Right cardiac atrium (tissue), 5 donors: ENCODE data around the gene LMF1. TPM values are rescaled to one million over a fixed set of nuclear protein-coding genes. Genes with fewer than 3 reads are reported as not detected.
"Not testable (repeated sequence)": the region's sequence is repeated elsewhere in the genome, so short reads cannot be mapped to it uniquely, and the experiment has no call there.

ENCODE experiments used
- ATAC-seq, 2 donors: fragments of 200-7000 bp; cut with Tn5 transposase; one replicate each; pipeline versions ENCODE4 v1.8.0 to v1.9.1; 2020; ENCODE audit warnings: moderate library complexity in 2 of 2, mild to moderate bottlenecking in 1 of 2
- DNase-seq, 3 donors: peaks; one replicate each; pipeline ENCODE4 v3.0.0-alpha.2; 2020
- H3K27ac ChIP-seq: one replicate; pipeline ENCODE4 v1.5.1; 2013; ENCODE audit warnings: mild to moderate bottlenecking, low read length, control low read depth, moderate library complexity
- H3K27me3 ChIP-seq: one replicate; pipeline ENCODE4 v1.6.1; 2013; ENCODE audit not compliant: control insufficient read depth, insufficient read depth
- H3K4me1 ChIP-seq: one replicate; pipeline ENCODE4 v1.6.1; 2013; ENCODE audit warnings: low read length; ENCODE audit not compliant: control insufficient read depth, insufficient read depth
- H3K4me3 ChIP-seq: one replicate; pipeline ENCODE4 v1.5.1; 2013; ENCODE audit warnings: low read length, control low read depth
- H3K9me3 ChIP-seq: one replicate; pipeline ENCODE4 v1.6.1; 2013; ENCODE audit warnings: low read length; ENCODE audit not compliant: control insufficient read depth
- WGBS: extraction: QIAGEN DNeasy Blood & Tissue Kit; methylation state at CpG from one replicate; pipeline ENCODE4 v1.1.7; 2013; 5-methylcytosine and 5-hydroxymethylcytosine counted together
- intact Hi-C, 4 donors: fragments of 100-400 bp; cut with DNase I; formaldehyde crosslinking; loops; one replicate each; pipeline versions ENCODE4 v1.11.0 to v1.14.0; 2022 to 2023
- polyA plus RNA-seq: library from polyadenylated mRNA; stranded (reverse); fragments of 200-250 nt; gene quantifications from one replicate; pipeline ENCODE4 v1.2.3, GENCODE V29; 2013
- total RNA-seq, 4 donors: library from RNA; stranded (reverse); fragmentation: NEBNext Ultra II Directional; extraction: Animal tissue kit (Norgen Biotek cat#: 25700); gene quantifications; one replicate each; pipeline ENCODE4 v1.2.1, GENCODE V29; 2021
- donor health status: healthy with polysubstance abuse.
- donor health status: DM: no; HTN: yes; CAD: no.
- donor health status: DM: no; HTN: no; CAD: no.
- donor health status: DM: no; HTN: yes; CAD: no; lungs with severe emphysema.
- donor health status: DM: yes; HTN: yes; CAD: no.

Gene LMF1
- total and polyA plus RNA-seq, 5 donors, result 7.8 to 13.3 (median 10.8) TPM

DNA sequence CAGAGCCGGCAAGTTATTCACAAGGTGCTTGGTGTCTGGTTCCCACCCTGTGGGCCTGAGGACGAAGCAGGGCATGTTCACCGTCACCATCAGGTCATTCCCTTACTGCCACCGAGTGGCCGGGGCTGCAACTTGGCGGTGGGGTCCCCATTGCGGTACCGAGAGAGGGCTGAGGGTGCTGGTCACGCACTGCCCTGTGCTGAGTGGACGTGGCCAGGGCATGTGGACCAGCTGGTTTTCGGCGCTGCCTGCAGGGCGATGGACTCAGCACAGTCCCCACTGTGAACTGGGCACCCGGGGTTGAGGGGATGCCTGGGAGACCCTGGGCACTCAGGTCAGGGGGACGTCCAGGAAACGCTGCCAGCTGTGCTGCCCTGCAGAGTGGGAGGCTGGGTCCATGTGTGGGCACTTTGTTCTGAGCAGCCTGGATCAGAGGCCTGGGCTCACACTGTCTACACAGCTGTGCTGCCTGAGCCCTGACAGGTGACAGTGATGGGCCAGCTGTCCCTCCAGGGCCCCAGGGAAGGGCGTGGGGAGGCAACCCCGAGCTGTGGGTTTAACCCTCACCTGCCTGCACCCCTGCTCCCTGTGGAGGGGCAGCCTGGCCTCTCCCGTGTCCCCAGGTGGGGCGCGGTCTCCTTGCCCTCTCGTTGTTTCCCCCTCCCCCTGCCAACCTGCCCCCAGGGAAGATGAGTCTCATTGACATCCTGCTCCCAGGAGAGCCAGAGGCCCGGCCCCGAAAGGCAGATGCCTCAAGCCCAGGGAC, 131.0 kb downstream of the LMF1 start:
- H3K9me3 ChIP-seq, result peaks cover 2% of the 10 kb centered on the region
- no peak overlapping the region for H3K4me3 ChIP-seq
- no peaks in the 10 kb centered on the region for H3K27me3 ChIP-seq
- intact Hi-C loops, result no loop called here
- DNase-seq, result peak in 2 of 3 donors; percentile 6 to 43
- 68% methylated on average over 24 of the region's 24 CpGs for WGBS
- H3K27ac ChIP-seq, result no peak overlapping the region
- H3K4me1 ChIP-seq, result no peaks in the 10 kb centered on the region
- ATAC-seq, result no peak

DNA sequence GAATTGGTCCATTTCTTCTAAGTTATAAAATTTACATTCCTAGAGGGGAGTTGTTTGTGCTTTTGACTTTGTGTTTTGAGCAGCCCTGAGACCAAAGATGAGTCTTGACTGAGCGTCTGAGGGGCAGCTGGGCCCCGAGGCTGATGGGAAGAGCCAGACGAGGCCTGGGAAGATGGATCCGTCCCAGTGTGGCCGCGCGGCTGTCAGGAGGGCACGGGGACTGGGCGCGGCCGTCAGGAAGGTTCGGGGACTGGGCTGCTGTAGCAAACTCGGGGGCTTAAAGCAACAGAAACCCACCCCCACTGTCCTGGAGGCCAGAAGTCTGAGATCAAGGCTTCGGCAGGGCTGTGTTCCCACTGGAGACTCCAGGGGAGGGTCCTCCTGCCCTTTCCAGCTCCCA, 132.0 kb downstream of the LMF1 start:
- WGBS, result 81% methylated on average over 14 of the region's 14 CpGs
- no peak overlapping the region for H3K27ac ChIP-seq
- H3K4me3 ChIP-seq, result no peak overlapping the region
- no peaks in the 10 kb centered on the region for H3K4me1 ChIP-seq
- no peak for DNase-seq
- intact Hi-C loops, result no loop called here
- no peaks in the 10 kb centered on the region for H3K27me3 ChIP-seq
- H3K9me3 ChIP-seq, result peaks cover 2% of the 10 kb centered on the region
- no peak for ATAC-seq

DNA sequence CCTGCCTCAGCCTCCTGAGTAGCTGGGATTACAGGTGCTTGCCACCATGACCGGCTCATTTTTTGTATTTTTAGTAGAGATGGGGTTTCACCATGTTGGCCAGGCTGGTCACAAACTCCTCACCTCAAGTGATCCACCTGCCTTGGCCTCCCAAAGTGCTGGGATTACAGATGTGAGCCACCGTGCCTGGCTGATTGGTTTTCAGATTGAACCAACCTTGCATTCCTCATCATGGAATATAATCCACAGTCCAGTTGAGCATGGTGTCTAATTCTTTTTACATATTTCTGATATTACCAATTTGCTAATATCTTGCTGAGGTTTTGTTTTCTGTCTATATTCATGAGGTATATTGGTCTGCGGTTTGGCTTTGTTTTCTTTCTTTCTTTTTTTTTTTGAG, 134.0 kb downstream of the LMF1 start:
- not testable (repeated sequence) for ATAC-seq, H3K27me3 ChIP-seq

DNA sequence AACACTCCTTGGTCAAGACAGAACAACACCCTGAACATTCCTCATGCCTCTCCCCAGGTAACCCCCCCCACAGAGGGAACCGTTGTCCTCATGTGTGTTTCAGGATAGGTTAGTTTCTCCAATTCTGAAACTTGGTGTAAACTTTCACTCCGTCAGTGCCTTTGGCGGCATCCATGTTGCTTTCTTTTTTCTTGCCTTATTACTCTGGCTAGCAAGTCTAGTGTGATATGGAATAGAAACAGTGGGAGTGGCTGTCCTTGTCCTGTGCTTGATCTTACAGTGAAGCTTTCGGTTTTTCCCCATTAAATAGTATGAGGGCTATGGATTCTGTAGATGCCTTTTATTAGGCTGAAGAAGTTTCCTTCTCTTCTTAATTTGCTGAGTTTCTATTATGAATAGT, 134.6 kb downstream of the LMF1 start:
- no peak overlapping the region for H3K4me3 ChIP-seq
- peaks cover 2% of the 10 kb centered on the region for H3K9me3 ChIP-seq
- no peak overlapping the region for H3K27ac ChIP-seq
- intact Hi-C loops, result no loop called here
- no peaks in the 10 kb centered on the region for H3K4me1 ChIP-seq
- WGBS, result 87% methylated on average over 4 of the region's 4 CpGs
- H3K27me3 ChIP-seq, result no peaks in the 10 kb centered on the region
- no peak for ATAC-seq
- no peak for DNase-seq

More for the DNA sequence above, 134.0 kb downstream of the LMF1 start:
- H3K27ac ChIP-seq, H3K4me1 ChIP-seq, H3K4me3 ChIP-seq, intact Hi-C loops, DNase-seq, H3K9me3 ChIP-seq: not testable (repeated sequence)
- 89% methylated on average over 3 of the region's 3 CpGs for WGBS

DNA sequence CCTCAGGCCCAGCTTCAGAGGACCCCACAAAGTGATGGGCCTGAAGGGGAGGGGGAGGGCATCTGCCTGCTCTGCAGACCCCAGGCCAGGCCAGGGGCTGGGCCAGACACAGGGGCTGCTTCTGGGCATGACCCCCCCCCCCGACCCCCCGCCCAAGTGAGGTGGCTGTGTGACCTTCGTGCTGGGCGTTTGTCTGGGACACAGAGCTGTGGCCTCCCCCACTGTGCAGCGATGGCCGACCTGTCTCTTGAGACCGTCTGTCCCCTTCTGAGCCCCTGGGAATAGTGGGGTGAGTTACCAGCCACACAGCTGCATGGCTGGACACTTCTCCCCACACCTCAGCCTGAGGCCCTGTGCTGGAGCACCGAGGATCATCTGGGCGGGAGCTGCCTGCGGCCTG, 135.4 kb downstream of the LMF1 start:
- peaks cover 2% of the 10 kb centered on the region for H3K9me3 ChIP-seq
- no peak overlapping the region for H3K4me3 ChIP-seq
- ATAC-seq (no peak), DNase-seq (no peak)
- H3K4me1 ChIP-seq, result no peaks in the 10 kb centered on the region
- H3K27ac ChIP-seq, result no peak overlapping the region
- H3K27me3 ChIP-seq, result no peaks in the 10 kb centered on the region
- intact Hi-C loops, result no loop called here
- 96% methylated on average over 10 of the region's 10 CpGs for whole genome bisulfite sequencing

DNA sequence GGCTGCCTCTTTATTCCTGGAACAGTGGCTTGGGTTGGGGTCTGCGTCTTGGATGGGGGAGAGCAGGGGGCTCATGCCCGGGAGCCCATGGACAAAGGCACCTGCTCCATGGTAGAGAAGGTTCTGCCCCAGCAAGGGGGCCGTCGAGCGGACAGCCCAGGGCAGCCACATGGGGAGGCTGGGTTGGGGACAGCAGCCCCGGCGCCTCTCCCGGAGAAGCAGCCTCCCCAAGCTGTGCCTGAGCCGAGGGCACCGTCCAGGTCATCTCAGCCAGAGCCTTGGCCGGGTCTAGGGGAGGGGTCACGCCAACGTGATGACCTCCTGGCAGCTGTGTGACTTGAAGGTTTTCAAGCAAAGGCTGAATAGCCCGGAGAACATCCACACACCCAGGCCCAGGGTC, 137.4 kb downstream of the LMF1 start:
- DNase-seq, result no peak
- Histone ChIP-seq H3K4me3 (no peak overlapping the region), H3K4me1 (no peaks in the 10 kb centered on the region), H3K27ac (no peak overlapping the region), H3K27me3 (no peaks in the 10 kb centered on the region), H3K9me3 (peaks cover 2% of the 10 kb centered on the region)
- intact Hi-C loops, result no loop called here
- 81% methylated on average over 14 of the region's 14 CpGs for WGBS
- ATAC-seq, result no peak

DNA sequence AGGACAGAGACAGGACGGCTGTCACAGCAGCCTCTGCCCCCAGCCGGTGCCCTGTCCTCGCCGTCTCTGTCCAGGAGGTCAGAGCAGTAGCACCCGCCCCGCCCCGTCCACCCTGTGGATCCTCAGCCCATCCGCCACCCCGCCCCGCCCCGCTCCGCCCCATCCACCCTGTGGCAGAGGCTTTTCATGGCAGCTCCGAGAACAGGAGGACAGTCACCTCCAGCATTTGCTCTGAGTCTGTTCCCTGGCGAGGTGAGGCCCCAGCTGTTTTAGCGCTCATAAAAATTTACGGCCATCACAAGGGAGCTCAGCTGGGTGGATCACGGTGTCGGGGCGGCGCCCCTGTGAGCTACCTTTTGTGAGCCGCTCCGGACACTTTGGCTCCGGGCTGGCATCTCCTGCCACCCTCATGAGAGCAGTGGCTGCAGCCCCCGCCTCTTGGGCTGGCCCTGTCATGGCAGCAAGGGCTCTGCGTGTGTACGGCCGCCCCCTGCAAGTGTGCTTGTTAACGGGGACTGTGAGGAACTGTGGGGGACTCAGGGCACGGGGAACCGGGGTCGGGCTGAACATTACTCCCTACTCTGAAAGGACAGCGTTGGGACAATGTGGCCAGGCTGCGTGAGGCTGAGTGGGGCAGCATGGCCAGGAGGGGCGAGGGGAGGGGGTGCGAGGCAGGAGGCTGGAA, 138.0 kb downstream of the LMF1 start:
- no peak overlapping the region for H3K27ac ChIP-seq
- no peak for DNase-seq
- H3K4me1 ChIP-seq, result no peaks in the 10 kb centered on the region
- intact Hi-C loops, result no loop called here
- 85% methylated on average over 35 of the region's 35 CpGs for WGBS
- H3K27me3 ChIP-seq, result no peaks in the 10 kb centered on the region
- no peak overlapping the region for H3K4me3 ChIP-seq
- H3K9me3 ChIP-seq, result peaks cover 2% of the 10 kb centered on the region
- no peak for ATAC-seq

DNA sequence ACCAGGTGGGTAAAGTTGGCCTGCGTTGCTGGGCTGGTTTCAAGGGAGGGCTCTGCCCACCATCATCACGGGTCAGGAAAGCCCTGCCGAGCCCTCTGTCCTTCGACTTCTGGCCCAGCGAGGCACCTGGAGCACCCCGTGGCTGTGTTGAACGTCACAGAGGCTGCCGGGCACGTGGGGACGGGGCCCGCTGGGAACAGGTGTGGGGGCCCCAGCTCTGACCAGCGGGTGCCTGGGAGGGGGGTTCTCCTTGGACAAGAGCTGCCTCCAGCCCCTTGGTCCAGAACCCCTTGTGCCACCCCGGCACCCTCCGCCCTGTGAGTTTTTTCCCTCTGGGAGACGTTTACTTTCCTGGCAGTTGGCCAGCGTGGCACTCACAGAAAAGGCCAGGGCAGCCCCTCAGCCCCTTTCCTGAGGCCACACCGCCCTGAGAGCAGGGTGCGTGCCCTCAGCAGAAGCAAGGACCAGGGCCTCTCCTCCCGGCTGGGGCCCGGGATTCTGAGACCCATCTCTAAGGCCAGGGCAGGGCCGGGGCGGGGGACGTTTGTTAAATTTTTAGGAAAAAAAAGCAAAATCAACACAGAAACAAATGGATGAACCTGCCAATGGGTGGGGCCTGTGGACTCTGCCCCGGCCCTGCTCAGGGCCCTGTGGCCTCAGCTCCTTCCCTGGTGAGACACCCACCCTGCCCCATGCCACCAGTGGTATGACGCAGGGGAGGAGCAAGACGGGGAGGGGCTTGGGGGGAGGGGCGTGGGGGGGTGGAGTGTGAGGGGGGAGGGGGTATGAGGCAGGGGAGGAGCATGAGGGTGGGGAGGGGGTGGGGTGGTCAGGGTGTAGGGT, 139.0 kb downstream of the LMF1 start:
- WGBS, result 73% methylated on average over 27 of the region's 27 CpGs
- intact Hi-C loops, result no loop called here
- DNase-seq (no peak), ATAC-seq (no peak)
- Histone ChIP-seq H3K27me3 (no peaks in the 10 kb centered on the region), H3K4me1 (no peaks in the 10 kb centered on the region), H3K27ac (no peak overlapping the region), H3K4me3 (no peak overlapping the region), H3K9me3 (peaks cover 2% of the 10 kb centered on the region)

DNA sequence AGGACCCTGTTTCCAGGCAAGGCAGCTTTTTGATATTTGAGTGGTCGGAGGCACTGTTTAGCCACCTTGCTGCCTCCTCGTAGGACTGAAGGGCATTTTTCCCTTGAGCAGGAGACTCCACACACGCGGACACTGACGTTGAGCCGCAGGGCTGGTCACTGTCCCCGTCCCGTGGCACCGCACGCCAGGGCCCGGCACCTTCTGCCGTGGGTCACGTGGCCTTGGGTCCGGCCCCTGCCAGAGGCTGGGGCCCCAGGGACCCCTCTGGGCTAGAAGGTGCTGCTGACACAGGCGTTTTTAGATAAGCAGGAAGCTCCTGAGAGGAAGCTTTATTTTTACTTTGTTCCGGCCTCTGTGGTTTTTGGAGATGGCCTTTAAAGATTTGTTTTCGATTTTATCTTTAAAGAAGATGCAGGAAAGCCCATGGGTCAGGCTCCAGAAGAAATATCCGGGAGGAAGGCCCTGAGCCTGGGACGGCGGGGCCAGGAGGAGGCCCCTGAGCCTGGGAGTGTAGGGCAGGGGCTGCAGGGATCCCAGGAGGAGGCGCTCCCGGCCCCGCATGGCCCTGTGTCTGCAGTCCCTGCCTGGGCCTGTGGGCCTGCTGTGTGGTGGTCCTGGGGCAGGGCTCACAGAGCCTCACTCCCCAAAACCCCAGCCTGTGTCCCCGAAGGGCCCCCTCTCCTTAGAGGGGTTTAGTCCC, 139.8 kb downstream of the LMF1 start:
- H3K27me3 ChIP-seq, result no peaks in the 10 kb centered on the region
- ATAC-seq (no peak), DNase-seq (no peak)
- no peak overlapping the region for H3K4me3 ChIP-seq
- 56% methylated on average over 24 of the region's 24 CpGs for WGBS
- intact Hi-C loops, result no loop called here
- no peaks in the 10 kb centered on the region for H3K4me1 ChIP-seq
- no peak overlapping the region for H3K27ac ChIP-seq
- peaks cover 2% of the 10 kb centered on the region for H3K9me3 ChIP-seq

DNA sequence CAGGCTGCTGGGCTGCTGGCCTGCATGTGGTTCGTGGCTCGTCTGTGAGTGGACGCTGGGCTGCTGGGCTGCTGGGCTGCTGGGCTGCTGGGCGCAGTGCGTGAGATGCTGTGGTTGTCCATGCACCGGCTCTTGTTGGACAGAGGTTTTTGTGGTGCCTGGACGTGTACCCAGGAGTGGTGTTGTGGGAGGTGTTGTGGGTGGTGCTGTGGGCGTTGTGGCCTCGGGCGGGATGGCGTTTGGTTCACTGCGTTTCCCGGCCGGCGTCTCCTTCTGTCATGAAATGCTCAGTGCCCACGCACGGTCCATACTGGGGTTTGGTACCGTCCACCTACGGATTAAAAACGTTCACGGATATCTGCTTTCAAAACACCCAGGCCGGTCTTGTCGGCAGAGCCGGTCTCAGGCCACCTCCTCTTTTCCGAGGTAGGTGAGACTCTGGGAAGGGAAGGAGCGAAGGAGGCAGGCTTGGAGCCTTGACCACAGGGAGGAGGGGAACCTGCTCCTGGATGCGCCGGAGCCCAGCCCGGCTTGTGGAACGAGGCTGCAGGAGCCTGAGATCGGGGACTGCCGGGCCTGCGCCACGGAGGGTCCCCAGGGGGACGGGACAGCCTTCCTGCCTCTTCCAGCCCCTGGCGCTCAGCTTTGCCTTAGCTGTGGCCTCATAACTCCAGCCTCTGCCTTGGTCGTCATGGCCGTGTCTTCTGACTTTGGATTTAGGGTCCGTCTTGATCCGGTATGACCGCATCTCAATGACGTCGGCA, 140.5 kb downstream of the LMF1 start:
- no peaks in the 10 kb centered on the region for H3K9me3 ChIP-seq
- H3K27ac ChIP-seq, result no peak overlapping the region
- no peak for ATAC-seq
- no peak for DNase-seq
- no peaks in the 10 kb centered on the region for H3K4me1 ChIP-seq
- 85% methylated on average over 43 of the region's 43 CpGs for WGBS
- no peaks in the 10 kb centered on the region for H3K27me3 ChIP-seq
- H3K4me3 ChIP-seq, result no peak overlapping the region
- intact Hi-C loops, result no loop called here
